ENCODE results near the gene MRPS14. TPM values are rescaled to one million over a fixed set of nuclear protein-coding genes. Genes with fewer than 3 reads are reported as not detected.

The MRPS14 gene
- total and polyA plus RNA-seq, 9 of the 15 experiments (the other 6 are each of a cell fraction or from before 2014, with no cell fraction given) = 38.1 to 231 (median 54.9) TPM

- TF ChIP-seq TFAP4 (CRISPR knock-in tag; IDR thresholded peaks at IDR 0.05; ENCODE audit: borderline replicate concordance) (no peak), SMAD3 (CRISPR knock-in tag; conservative IDR thresholded peaks at IDR 0.05) (peak; percentile 80; the same call in 1 of the 2 replicates), ATF4 (CRISPR knock-in tag; IDR thresholded peaks at IDR 0.05) (peak; percentile 71; the same call in 1 of the 2 replicates), PRDM10 (IDR thresholded peaks at IDR 0.05; ENCODE audit: partially characterized antibody) (peak; percentile 46), MBD1 (CRISPR knock-in tag; IDR thresholded peaks at IDR 0.05) (no peak), MTA2 (IDR thresholded peaks at IDR 0.05; ENCODE audit: low read depth) (0 out of 2 replicates have a peak, but pooled peaks have one; percentile 2)
Measured at GRCh38 chr1:174998569-174999215, 24.5 kb downstream of the MRPS14 start (continued).

Measured in K562 (cell line).